Neutrophil (primary cell): ENCODE results near the gene BCAS3.

ENCODE experiments used
- H3K27ac ChIP-seq: fragments of 200-600 bp; sonication (generic); 2 replicates; pipeline ENCODE4 v1.5.1; 2016; ENCODE audit warnings: mild to moderate bottlenecking, moderate library complexity
- H3K27me3 ChIP-seq: fragments of 200-600 bp; sonication (generic); 2 replicates; pipeline ENCODE4 v1.6.0; 2016; ENCODE audit warnings: mild to moderate bottlenecking
- H3K36me3 ChIP-seq: fragments of 200-600 bp; sonication (generic); 2 replicates; pipeline ENCODE4 v1.5.1; 2017
- H3K4me1 ChIP-seq, 2 experiments: fragments of 200-600 bp in 1 of 2; sonication (generic) in 1 of 2; 1 replicate in 1 of 2; 2 replicates in 1 of 2; pipeline versions ENCODE4 v1.5.1 to v1.6.1; 2013 to 2016; ENCODE audit warnings: low read depth in 1 of 2, low read length in 1 of 2, mild to moderate bottlenecking in 1 of 2, moderate library complexity in 1 of 2; ENCODE audit not compliant: control insufficient read depth in 1 of 2, insufficient read depth in 1 of 2
- H3K4me3 ChIP-seq, 2 experiments: fragments of 200-600 bp in 1 of 2; sonication (generic) in 1 of 2; 1 replicate in 1 of 2; 2 replicates in 1 of 2; pipeline ENCODE4 v1.5.1; 2013 to 2016; ENCODE audit warnings: low read depth in 1 of 2, low read length in 1 of 2, mild to moderate bottlenecking in 1 of 2, moderate library complexity in 1 of 2
- H3K9me3 ChIP-seq: fragments of 200-600 bp; sonication (generic); 2 replicates; pipeline ENCODE4 v1.5.1; 2016
- CTCF ChIP-seq: fragments of 200-600 bp; sonication (generic); IDR thresholded peaks from 2 replicates; pipeline ENCODE4 v1.5.1; 2016; ENCODE audit warnings: antibody characterized with exemption

BCAS3 gene

GRCh38 chr17:61402073-61402541 is 724.5 kb downstream of the BCAS3 start:
- Histone ChIP-seq H3K4me3 (no peak overlapping the region), H3K4me1 (peaks cover 29 to 50% of the 10 kb centered on the region in 2 experiments)

GRCh38 chr17:61402978-61403800 is 725.5 kb downstream of the BCAS3 start:
- no peak for TF ChIP-seq CTCF
- peaks cover 100% of the 10 kb centered on the region for H3K27me3 ChIP-seq
- H3K4me1 ChIP-seq = peaks cover 29 to 48% of the 10 kb centered on the region in 2 experiments
- H3K36me3 ChIP-seq = no peaks in the 10 kb centered on the region
- H3K27ac ChIP-seq = no peak overlapping the region
- H3K4me3 ChIP-seq = peak overlapping the region; percentile 17 to 29
- H3K9me3 ChIP-seq = no peaks in the 10 kb centered on the region

More at GRCh38 chr17:61402073-61402541, 724.5 kb downstream of the BCAS3 start:
- H3K36me3 ChIP-seq = no peaks in the 10 kb centered on the region
- no peaks in the 10 kb centered on the region for H3K9me3 ChIP-seq
- H3K27me3 ChIP-seq = peaks cover 100% of the 10 kb centered on the region
- TF ChIP-seq CTCF = no peak
- H3K27ac ChIP-seq = no peak overlapping the region

GRCh38 chr17:61403801-61404662 is 726.4 kb downstream of the BCAS3 start:
- Histone ChIP-seq H3K36me3 (no peaks in the 10 kb centered on the region), H3K4me3 (no peak overlapping the region), H3K27ac (no peak overlapping the region), H3K27me3 (peaks cover 100% of the 10 kb centered on the region), H3K9me3 (no peaks in the 10 kb centered on the region), H3K4me1 (peaks cover 26 to 52% of the 10 kb centered on the region in 2 experiments)
- TF ChIP-seq CTCF = no peak

- Histone ChIP-seq H3K27me3 (peaks cover 100% of the 10 kb centered on the region), H3K27ac (no peak overlapping the region), H3K9me3 (no peaks in the 10 kb centered on the region), H3K4me1 (peaks cover 31 to 50% of the 10 kb centered on the region in 2 experiments), H3K4me3 (no peak overlapping the region), H3K36me3 (no peaks in the 10 kb centered on the region)
- TF ChIP-seq CTCF = no peak
Measured at GRCh38 chr17:61404663-61404912, 726.9 kb downstream of the BCAS3 start.

GRCh38 chr17:61404913-61405685 is 727.4 kb downstream of the BCAS3 start:
- H3K36me3 ChIP-seq = no peaks in the 10 kb centered on the region
- no peak overlapping the region for H3K27ac ChIP-seq
- H3K9me3 ChIP-seq = no peaks in the 10 kb centered on the region
- peaks cover 100% of the 10 kb centered on the region for H3K27me3 ChIP-seq
- peaks cover 36 to 53% of the 10 kb centered on the region in 2 experiments for H3K4me1 ChIP-seq
- no peak for TF ChIP-seq CTCF
- H3K4me3 ChIP-seq = no peak overlapping the region
